ENCODE measurements around the gene ADRA2C. TPM values are rescaled to one million over a fixed set of nuclear protein-coding genes. Genes with fewer than 3 reads are reported as not detected.

Gene ADRA2C
- total RNA-seq, 1 donor from 2014 or later, result 0.32 TPM

DNA sequence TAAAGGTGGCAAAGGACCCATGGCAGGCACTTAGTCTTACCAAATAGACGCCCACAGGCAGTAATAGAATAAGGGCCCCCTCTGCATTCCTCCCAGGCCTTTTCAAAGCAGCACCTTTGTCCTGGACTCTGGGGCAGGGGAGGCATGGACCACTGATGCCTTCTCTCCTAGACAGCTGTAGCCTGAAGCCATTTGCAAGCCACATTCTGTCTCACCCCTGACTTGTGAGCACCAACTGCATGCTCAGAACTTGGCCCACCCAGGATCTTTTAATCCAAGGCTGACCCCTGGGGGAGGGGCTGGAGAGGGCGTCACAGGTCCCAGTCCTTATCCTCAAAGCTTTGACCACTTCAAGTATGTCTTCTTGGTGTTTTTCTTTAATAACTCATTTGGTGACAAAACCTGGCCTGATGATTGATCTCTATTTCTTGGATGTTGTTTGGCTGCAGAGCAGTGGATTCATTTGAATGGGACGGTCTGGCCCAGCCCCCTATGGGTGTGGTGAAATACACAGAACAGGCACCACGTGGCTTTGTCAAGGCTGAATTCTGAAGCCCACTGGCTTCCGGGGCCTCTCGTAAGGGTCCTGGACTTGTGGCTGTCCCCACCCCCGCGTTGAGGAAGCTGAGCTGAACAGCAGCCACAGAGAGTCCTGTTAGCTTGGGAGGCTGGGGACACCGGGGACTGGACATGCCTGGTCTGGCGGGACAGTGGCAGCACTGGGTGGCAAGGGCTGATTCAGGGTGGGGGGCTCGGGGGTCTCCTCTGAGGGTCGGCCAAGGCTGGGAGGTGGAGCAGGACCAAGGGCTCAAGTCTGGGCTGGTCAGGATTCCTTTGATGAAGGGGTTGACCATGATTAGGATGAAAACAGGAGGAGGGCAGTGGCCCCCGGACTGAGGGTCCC, 36.6 kb downstream of the ADRA2C start:
- H3K27me3 Mint-ChIP-seq (ENCODE audit: unreplicated experiment), result peaks cover 15% of the 10 kb centered on the region
- TF ChIP-seq, protein P1, sequence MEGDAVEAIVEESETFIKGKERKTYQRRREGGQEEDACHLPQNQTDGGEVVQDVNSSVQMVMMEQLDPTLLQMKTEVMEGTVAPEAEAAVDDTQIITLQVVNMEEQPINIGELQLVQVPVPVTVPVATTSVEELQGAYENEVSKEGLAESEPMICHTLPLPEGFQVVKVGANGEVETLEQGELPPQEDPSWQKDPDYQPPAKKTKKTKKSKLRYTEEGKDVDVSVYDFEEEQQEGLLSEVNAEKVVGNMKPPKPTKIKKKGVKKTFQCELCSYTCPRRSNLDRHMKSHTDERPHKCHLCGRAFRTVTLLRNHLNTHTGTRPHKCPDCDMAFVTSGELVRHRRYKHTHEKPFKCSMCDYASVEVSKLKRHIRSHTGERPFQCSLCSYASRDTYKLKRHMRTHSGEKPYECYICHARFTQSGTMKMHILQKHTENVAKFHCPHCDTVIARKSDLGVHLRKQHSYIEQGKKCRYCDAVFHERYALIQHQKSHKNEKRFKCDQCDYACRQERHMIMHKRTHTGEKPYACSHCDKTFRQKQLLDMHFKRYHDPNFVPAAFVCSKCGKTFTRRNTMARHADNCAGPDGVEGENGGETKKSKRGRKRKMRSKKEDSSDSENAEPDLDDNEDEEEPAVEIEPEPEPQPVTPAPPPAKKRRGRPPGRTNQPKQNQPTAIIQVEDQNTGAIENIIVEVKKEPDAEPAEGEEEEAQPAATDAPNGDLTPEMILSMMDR (IDR thresholded peaks at IDR 0.05), result no peak
- no peak overlapping the region for H3K27ac Mint-ChIP-seq (ENCODE audit: unreplicated experiment)
- H3K4me3 Mint-ChIP-seq (ENCODE audit: unreplicated experiment), result no peak overlapping the region
- H3K36me3 Mint-ChIP-seq (ENCODE audit: unreplicated experiment), result no peaks in the 10 kb centered on the region
- DNase-seq (ENCODE audit: extremely low spot score, unreplicated experiment), result no peak
- H3K4me1 Mint-ChIP-seq (ENCODE audit: unreplicated experiment), result no peaks in the 10 kb centered on the region
- H3K9me3 Mint-ChIP-seq (ENCODE audit: unreplicated experiment), result no peaks in the 10 kb centered on the region

DNA sequence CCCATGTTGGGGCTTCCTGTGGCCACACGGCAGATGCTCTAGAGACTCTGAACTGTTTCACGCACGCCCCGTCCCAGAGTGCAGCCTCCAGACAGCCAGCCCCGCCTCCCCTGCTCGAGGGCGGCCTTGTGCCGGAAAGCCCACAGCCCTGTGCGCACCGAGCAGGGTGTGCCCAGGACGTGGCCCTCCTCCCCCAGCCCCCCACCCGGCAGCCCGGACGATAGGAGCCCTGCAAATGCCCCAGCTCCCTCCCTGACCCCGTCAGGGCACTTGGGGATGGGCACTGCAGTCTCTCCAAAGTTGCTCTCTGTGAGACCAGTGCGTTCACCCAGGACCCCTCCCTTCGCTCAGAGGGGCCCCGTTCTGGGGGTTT, 37.3 kb downstream of the ADRA2C start:
- H3K27ac Mint-ChIP-seq (ENCODE audit: unreplicated experiment), result no peak overlapping the region
- H3K9me3 Mint-ChIP-seq (ENCODE audit: unreplicated experiment), result no peaks in the 10 kb centered on the region
- H3K4me3 Mint-ChIP-seq (ENCODE audit: unreplicated experiment), result no peak overlapping the region
- H3K4me1 Mint-ChIP-seq (ENCODE audit: unreplicated experiment), result no peaks in the 10 kb centered on the region
- no peaks in the 10 kb centered on the region for H3K36me3 Mint-ChIP-seq (ENCODE audit: unreplicated experiment)
- DNase-seq (ENCODE audit: extremely low spot score, unreplicated experiment), result no peak
- peaks cover 21% of the 10 kb centered on the region for H3K27me3 Mint-ChIP-seq (ENCODE audit: unreplicated experiment)
- TF ChIP-seq, protein P1 (IDR thresholded peaks at IDR 0.05), result no peak

DNA sequence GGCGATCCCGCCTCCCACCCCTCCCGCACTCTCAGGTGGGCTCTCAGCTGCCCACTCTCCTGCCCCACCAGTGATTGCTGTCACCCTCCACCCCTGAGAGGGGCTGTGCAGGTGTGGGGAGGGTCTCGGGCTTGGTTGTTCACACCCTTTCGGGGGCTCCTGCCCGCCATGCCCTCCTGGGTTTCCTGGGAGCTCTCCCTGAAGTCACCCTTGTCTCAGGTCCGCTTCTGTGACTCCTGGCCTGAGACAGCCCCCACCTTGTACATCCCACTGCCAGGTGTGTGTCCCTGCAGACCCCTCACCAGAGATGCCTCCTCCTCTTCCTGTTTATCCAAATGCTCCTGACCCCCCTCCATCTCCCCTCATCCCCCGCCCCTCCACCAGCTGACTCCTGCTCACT, 37.8 kb downstream of the ADRA2C start:
- Mint-ChIP-seq H3K27ac (ENCODE audit: unreplicated experiment) (no peak overlapping the region), H3K4me3 (ENCODE audit: unreplicated experiment) (no peak overlapping the region), H3K36me3 (ENCODE audit: unreplicated experiment) (no peaks in the 10 kb centered on the region), H3K4me1 (ENCODE audit: unreplicated experiment) (no peaks in the 10 kb centered on the region), H3K27me3 (ENCODE audit: unreplicated experiment) (peaks cover 25% of the 10 kb centered on the region), H3K9me3 (ENCODE audit: unreplicated experiment) (no peaks in the 10 kb centered on the region)
- TF ChIP-seq, protein P1 (IDR thresholded peaks at IDR 0.05), result no peak
- DNase-seq (ENCODE audit: extremely low spot score, unreplicated experiment), result no peak

DNA sequence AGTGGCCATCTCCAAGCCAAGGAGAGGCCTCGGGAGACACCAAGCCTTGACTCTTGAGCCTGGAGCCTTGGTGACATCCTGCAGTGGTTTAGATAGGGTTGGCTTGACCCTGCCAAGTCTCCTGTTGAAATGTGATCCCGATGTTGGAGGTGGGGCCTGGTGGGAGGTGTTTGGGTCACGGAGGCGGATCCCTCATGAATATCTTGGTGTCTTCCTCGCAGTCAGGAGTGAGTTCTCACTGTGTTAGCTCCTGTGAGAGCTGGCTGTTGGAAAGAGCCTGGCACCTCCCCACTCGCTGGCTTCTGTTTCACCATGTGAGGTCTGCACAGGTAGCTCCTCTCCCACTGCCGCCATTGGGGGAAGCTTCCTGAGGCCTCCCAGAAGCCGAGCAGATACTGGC, 38.8 kb downstream of the ADRA2C start:
- TF ChIP-seq, protein P1 (IDR thresholded peaks at IDR 0.05), result no peak
- H3K27ac Mint-ChIP-seq (ENCODE audit: unreplicated experiment), result no peak overlapping the region
- no peak for DNase-seq (ENCODE audit: extremely low spot score, unreplicated experiment)
- no peaks in the 10 kb centered on the region for H3K4me1 Mint-ChIP-seq (ENCODE audit: unreplicated experiment)
- H3K27me3 Mint-ChIP-seq (ENCODE audit: unreplicated experiment), result peaks cover 24% of the 10 kb centered on the region
- no peaks in the 10 kb centered on the region for H3K9me3 Mint-ChIP-seq (ENCODE audit: unreplicated experiment)
- H3K4me3 Mint-ChIP-seq (ENCODE audit: unreplicated experiment), result no peak overlapping the region
- no peaks in the 10 kb centered on the region for H3K36me3 Mint-ChIP-seq (ENCODE audit: unreplicated experiment)

DNA sequence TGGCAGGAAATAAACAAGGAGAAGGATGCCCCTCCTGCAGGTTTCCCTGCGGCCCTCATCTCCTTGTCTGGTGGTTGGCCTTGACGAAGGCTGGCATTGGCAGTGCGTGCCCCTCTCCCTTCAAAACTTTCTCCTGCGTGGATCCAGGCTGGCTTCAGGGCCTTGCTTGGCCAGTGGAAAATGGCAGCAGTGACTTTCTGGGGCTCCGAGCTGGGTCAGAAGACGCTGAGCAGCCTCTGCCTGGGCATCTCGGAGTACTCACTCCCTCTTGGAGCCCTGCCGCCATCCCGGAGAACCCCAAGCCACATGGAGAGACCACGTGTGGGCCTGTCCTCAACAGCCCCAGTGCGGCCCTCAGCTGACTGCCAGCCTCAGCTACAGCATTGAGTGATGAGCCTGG, 39.5 kb downstream of the ADRA2C start:
- Mint-ChIP-seq H3K9me3 (ENCODE audit: unreplicated experiment) (no peaks in the 10 kb centered on the region), H3K27ac (ENCODE audit: unreplicated experiment) (no peak overlapping the region)

More for the DNA sequence above, 39.5 kb downstream of the ADRA2C start:
- no peaks in the 10 kb centered on the region for H3K4me1 Mint-ChIP-seq (ENCODE audit: unreplicated experiment)
- TF ChIP-seq, protein P1 (IDR thresholded peaks at IDR 0.05), result no peak
- H3K36me3 Mint-ChIP-seq (ENCODE audit: unreplicated experiment), result no peaks in the 10 kb centered on the region
- H3K27me3 Mint-ChIP-seq (ENCODE audit: unreplicated experiment), result peaks cover 24% of the 10 kb centered on the region
- no peak for DNase-seq (ENCODE audit: extremely low spot score, unreplicated experiment)
- H3K4me3 Mint-ChIP-seq (ENCODE audit: unreplicated experiment), result no peak overlapping the region

Data from osteocyte (in vitro differentiated cells).